Breast epithelium (tissue), 4 donors: ENCODE data around the gene CHCHD4. TPM values are rescaled to one million over a fixed set of nuclear protein-coding genes. Genes with fewer than 3 reads are reported as not detected.

ENCODE experiments used
- DNase-seq, 2 donors: peaks; one replicate each; pipeline ENCODE4 v3.0.0-alpha.2; 2019; ENCODE audit warnings: low spot score in 2 of 2
- H3K27ac ChIP-seq, 2 donors: fragments of 200-600 bp; sonication (generic) in 1 of 2; one replicate each; pipeline ENCODE4 v1.5.1; 2016 to 2019; ENCODE audit warnings: mild to moderate bottlenecking in 1 of 2
- H3K27me3 ChIP-seq, 2 donors: fragments of 200-600 bp; sonication (generic) in 1 of 2; one replicate each; pipeline versions ENCODE4 v1.5.1 to v1.6.0; 2017 to 2019; ENCODE audit warnings: control low read depth in 1 of 2, mild to moderate bottlenecking in 1 of 2
- H3K36me3 ChIP-seq: fragments of 200-600 bp; one replicate; pipeline ENCODE4 v1.5.1; 2019
- H3K4me1 ChIP-seq, 2 donors: fragments of 200-600 bp; sonication (generic); one replicate each; pipeline ENCODE4 v1.5.1; 2016 to 2019; ENCODE audit warnings: control low read depth in 1 of 2
- H3K4me3 ChIP-seq, 3 donors: fragments of 200-600 bp; sonication (generic); 1 replicate in 2 of 3; 2 replicates in 1 of 3; pipeline ENCODE4 v1.5.1; 2016 to 2019; ENCODE audit warnings: mild to moderate bottlenecking in 3 of 3, moderate library complexity in 2 of 3
- H3K9me3 ChIP-seq, 2 donors: fragments of 200-600 bp; sonication (generic) in 1 of 2; one replicate each; pipeline ENCODE4 v1.5.1; 2016 to 2019; ENCODE audit warnings: control low read depth in 1 of 2
- POLR2A ChIP-seq: fragments of 450-650 bp; IDR thresholded peaks from one replicate; pipeline ENCODE4 v1.6.1; 2016; ENCODE audit warnings: antibody characterized with exemption, mild to moderate bottlenecking, moderate library complexity
- POLR2AphosphoS5 ChIP-seq, 3 donors: sonication (generic); formaldehyde crosslinking; IDR thresholded peaks; one replicate each; pipeline ENCODE4 v1.6.1; 2017; ENCODE audit warnings: antibody characterized with exemption in 3 of 3
- intact Hi-C: fragments of 100-400 bp; cut with DNase I; formaldehyde crosslinking; loops from one replicate; pipeline ENCODE4 v1.15.1; 2023; ENCODE audit warnings: low total_unique reads
- total RNA-seq, 3 donors: library from RNA; depleted of rRNA; stranded (reverse); fragments of >200 nt; gene quantifications; one replicate each; pipeline ENCODE4 v1.1.0, GENCODE V29; 2016
- TF ChIP-seq, protein P1 (sequence below), 3 donors: fragments of 450-650 bp; IDR thresholded peaks; one replicate each; pipeline ENCODE4 v1.5.1; 2016 to 2017; ENCODE audit warnings: antibody characterized with exemption in 3 of 3, mild to moderate bottlenecking in 3 of 3, moderate library complexity in 3 of 3

The CHCHD4 gene
- total RNA-seq: 10 to 100 TPM; 15.1 to 19.9 (median 17.9) TPM

DNA sequence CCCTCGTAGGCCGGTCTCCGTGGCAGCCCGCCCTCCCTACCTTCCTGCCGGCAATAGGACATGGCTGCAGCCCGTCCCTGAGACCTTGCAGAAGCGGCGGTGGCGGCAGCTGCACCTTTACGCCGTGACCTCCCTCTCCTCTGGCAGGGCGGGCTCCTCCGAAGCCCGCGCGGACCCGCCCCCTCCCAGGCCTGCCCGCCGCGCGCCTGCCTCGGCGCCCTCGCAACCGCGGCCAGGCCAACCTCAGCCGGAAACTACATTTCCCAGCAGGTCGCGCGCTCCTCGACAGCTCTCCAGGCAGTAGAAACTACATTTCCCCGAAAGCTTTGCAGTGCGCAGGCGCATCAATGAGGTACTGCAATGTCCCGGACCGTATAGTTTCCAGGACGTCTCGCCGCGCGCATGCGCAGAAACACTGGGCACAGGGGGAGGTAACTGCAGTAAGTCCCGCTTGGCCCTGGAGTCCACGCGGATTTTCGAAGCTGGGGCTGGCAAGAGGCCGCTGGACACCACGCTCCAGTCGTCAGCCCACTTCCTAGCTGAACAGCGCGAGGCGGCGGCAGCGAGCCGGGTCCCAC, at the start of gene CHCHD4, which contains the start of gene TMEM43:
TSS of gene CHCHD4 (minus strand) at position 256 of the 578 bp plus-strand sequence. CDS start at position 62, 194 bp downstream.
TSS of gene TMEM43 (plus strand) at position 438 of the 578 bp plus-strand sequence. CDS start 142 bp downstream, outside the sequence.
- Histone ChIP-seq H3K4me1 (peaks cover 0 to 23% of the 10 kb centered on the region in 2 donors), H3K27me3 (no peaks in the 10 kb centered on the region), H3K27ac (peak within 1 kb of the TSS; percentile 97 to 98), H3K9me3 (no peaks in the 10 kb centered on the region), H3K36me3 (no peaks in the 10 kb centered on the region), H3K4me3 (peak within 1 kb of the TSS; percentile 89 to 99 (median 95))
- TF ChIP-seq POLR2AphosphoS5 (IDR thresholded peaks at IDR 0.05) (peak; percentile 50 to 79 (median 77)), POLR2A (peak; percentile 55)
- TF ChIP-seq, protein P1, sequence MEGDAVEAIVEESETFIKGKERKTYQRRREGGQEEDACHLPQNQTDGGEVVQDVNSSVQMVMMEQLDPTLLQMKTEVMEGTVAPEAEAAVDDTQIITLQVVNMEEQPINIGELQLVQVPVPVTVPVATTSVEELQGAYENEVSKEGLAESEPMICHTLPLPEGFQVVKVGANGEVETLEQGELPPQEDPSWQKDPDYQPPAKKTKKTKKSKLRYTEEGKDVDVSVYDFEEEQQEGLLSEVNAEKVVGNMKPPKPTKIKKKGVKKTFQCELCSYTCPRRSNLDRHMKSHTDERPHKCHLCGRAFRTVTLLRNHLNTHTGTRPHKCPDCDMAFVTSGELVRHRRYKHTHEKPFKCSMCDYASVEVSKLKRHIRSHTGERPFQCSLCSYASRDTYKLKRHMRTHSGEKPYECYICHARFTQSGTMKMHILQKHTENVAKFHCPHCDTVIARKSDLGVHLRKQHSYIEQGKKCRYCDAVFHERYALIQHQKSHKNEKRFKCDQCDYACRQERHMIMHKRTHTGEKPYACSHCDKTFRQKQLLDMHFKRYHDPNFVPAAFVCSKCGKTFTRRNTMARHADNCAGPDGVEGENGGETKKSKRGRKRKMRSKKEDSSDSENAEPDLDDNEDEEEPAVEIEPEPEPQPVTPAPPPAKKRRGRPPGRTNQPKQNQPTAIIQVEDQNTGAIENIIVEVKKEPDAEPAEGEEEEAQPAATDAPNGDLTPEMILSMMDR (IDR thresholded peaks at IDR 0.05): peak in 2 of 3 donors; percentile 6 to 16
- DNase-seq: peak; percentile 98
- intact Hi-C loops: loop anchor here (5.0 to 10.0 kb wide), 2 partner anchors 230 to 1227 kb away; no protein-coding TSS in a partner anchor

DNA sequence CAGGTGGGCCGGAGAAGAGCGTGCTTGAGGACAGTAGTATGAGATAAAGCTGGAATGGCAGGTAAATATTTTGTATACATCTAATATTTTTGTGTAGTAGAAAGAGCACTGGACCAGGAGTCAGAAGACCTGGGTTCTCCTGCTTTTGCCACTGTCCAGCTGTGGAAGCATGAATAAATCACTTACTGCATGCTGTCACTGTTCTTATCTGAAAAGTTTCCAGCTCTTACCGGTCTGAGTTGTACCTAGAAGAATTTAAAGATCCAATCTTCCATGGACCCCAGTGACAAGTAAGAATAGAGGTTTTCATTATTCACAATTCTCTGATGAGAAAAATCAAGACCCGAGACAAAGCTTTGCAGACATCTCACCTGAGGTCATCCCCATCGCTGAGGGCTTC, 47.8 kb upstream of the CHCHD4 start:
- intact Hi-C loops: no loop called here
- DNase-seq: no peak
- Histone ChIP-seq H3K9me3 (no peaks in the 10 kb centered on the region), H3K4me1 (no peaks in the 10 kb centered on the region), H3K27me3 (no peaks in the 10 kb centered on the region), H3K27ac (no peak overlapping the region), H3K36me3 (peaks cover 15% of the 10 kb centered on the region), H3K4me3 (no peak overlapping the region)
- TF ChIP-seq POLR2A (no peak), POLR2AphosphoS5 (IDR thresholded peaks at IDR 0.05) (no peak)
- TF ChIP-seq, protein P1 (IDR thresholded peaks at IDR 0.05): no peak

DNA sequence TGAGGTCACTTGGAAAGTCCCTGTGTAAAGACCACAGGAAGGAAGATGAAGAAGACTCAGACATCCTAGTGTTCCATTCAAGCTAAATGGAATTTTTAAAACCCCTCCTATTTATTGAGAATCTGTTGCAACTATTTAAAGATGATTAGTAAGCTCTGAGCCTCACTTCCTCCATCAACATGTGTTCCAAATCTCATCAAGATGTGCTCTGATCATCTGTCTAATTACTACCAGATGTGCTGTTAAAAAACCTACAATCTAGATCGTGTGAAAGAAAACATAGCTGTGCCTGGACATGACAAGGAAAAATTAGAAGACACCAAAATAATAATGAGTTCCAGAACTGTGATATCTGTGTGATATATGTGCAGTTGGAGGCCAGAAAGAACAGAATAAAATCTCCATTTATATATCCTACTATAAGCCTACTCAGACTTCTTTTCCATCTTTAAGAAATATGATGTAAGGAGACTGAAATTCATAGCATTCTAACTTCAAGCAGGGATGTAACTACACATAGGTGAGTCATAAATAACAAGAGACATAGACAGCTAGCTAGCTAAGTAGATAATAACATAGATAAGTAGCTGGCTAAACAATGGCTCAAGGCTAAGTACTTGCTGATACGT, 46.0 kb upstream of the CHCHD4 start:
- no peak for TF ChIP-seq POLR2A
- TF ChIP-seq POLR2AphosphoS5 (IDR thresholded peaks at IDR 0.05): no peak
- TF ChIP-seq, protein P1 (IDR thresholded peaks at IDR 0.05): no peak
- Histone ChIP-seq H3K27me3 (no peaks in the 10 kb centered on the region), H3K4me1 (no peaks in the 10 kb centered on the region), H3K27ac (no peak overlapping the region), H3K9me3 (no peaks in the 10 kb centered on the region), H3K4me3 (no peak overlapping the region), H3K36me3 (peaks cover 26% of the 10 kb centered on the region)
- intact Hi-C loops: no loop called here
- no peak for DNase-seq

DNA sequence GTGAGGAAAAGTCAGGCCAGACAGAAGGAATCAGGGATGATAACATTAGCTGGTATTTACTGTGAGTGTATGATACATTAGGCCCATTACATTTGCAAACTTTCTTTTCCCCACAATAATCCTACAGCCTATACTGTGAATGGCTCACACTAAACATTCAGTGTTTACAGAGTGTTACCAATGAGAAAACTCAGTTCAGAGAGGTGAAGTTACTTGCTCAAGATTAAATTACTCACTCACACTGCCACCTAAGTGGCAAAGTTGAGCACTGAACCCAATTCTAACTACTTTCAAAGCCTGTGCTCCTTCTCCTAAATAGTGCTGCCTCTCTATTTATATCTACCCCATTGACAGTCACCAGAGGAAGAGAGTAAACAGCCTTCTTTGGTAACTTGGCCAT, 45.2 kb upstream of the CHCHD4 start:
- intact Hi-C loops: no loop called here

More for the DNA sequence above, 45.2 kb upstream of the CHCHD4 start:
- Histone ChIP-seq H3K4me1 (no peaks in the 10 kb centered on the region), H3K9me3 (no peaks in the 10 kb centered on the region), H3K4me3 (no peak overlapping the region), H3K27ac (no peak overlapping the region), H3K36me3 (peaks cover 34% of the 10 kb centered on the region), H3K27me3 (no peaks in the 10 kb centered on the region)
- TF ChIP-seq POLR2A (no peak), POLR2AphosphoS5 (IDR thresholded peaks at IDR 0.05) (no peak)
- TF ChIP-seq, protein P1 (IDR thresholded peaks at IDR 0.05): no peak
- no peak for DNase-seq
